MCF 10A (cell line): ENCODE results near the gene PCP2. TPM values are rescaled to one million over a fixed set of nuclear protein-coding genes. Genes with fewer than 3 reads are reported as not detected.
A peak's percentile ranks its signal among the peaks of the same experiment; 100 is the strongest.

Experiments used
- BruUV-seq: library from RNA; stranded (reverse); fragments of 400-500 nt; replicated peaks from 2 replicates; lab custom pipeline; 2021; lab: Mats Ljungman, UMichigan
- CTCF ChIA-PET: fragments of 300-600 bp; sonication (Branson Sonifier 250); formaldehyde crosslinking; extraction: SDS; loops from one replicate; lab custom pipeline; 2021; ENCODE audit warnings: antibody characterized with exemption, inconsistent platforms; lab: Yijun Ruan, JAX
- POLR2A ChIA-PET: fragments of 300-600, 350-650 bp; sonication (Branson Sonifier 250); formaldehyde crosslinking; extraction: SDS; loops from one replicate; lab custom pipeline; 2020; ENCODE audit warnings: antibody characterized with exemption, inconsistent platforms; lab: Yijun Ruan, JAX
- DNase-seq: peaks from one replicate; pipeline ENCODE4 v3.0.0-alpha.2; 2018; ENCODE audit not compliant: unreplicated experiment
- H3K27ac Mint-ChIP-seq: one replicate; pipeline ENCODE4 v1.8.0; 2022; ENCODE audit warnings: mild to moderate bottlenecking, low read depth, mixed read lengths; ENCODE audit not compliant: unreplicated experiment
- H3K27me3 Mint-ChIP-seq: one replicate; pipeline ENCODE4 v1.8.0; 2022; ENCODE audit warnings: mixed read lengths; ENCODE audit not compliant: insufficient read depth, unreplicated experiment
- H3K36me3 Mint-ChIP-seq: one replicate; pipeline ENCODE4 v1.8.0; 2022; ENCODE audit warnings: mild to moderate bottlenecking, moderate library complexity, mixed read lengths; ENCODE audit not compliant: insufficient read depth, unreplicated experiment
- H3K4me1 Mint-ChIP-seq: one replicate; pipeline ENCODE4 v1.8.0; 2022; ENCODE audit warnings: mixed read lengths; ENCODE audit not compliant: insufficient read depth, unreplicated experiment
- H3K4me3 Mint-ChIP-seq: one replicate; pipeline ENCODE4 v1.8.0; 2022; ENCODE audit warnings: mild to moderate bottlenecking, moderate library complexity, mixed read lengths; ENCODE audit not compliant: unreplicated experiment
- H3K9me3 Mint-ChIP-seq: one replicate; pipeline ENCODE4 v1.8.0; 2022; ENCODE audit warnings: mixed read lengths; ENCODE audit not compliant: unreplicated experiment
- CTCF ChIP-seq: fragments of 200-600 bp; IDR thresholded peaks from one replicate; pipeline ENCODE4 v1.8.0; 2022; ENCODE audit warnings: antibody characterized with exemption, mild to moderate bottlenecking; ENCODE audit not compliant: unreplicated experiment
- intact Hi-C: fragments of 100-400 bp; cut with micrococcal nuclease; formaldehyde crosslinking; loops from 2 replicates; pipeline ENCODE4 v1.14.1; 2022
- total RNA-seq: library from RNA; stranded (reverse); gene quantifications from 2 replicates; pipeline ENCODE4 v1.2.3, GENCODE V29; 2022

Gene PCP2
- total RNA-seq, 1 experiment from 2014 or later: not detected

GRCh38 chr19:7639863-7640348, 6.4 kb upstream of the PCP2 start:
- Mint-ChIP-seq H3K4me1 (peaks cover 5% of the 10 kb centered on the region), H3K27me3 (no peaks in the 10 kb centered on the region), H3K27ac (no peak overlapping the region), H3K9me3 (no peaks in the 10 kb centered on the region), H3K36me3 (peaks cover 12% of the 10 kb centered on the region), H3K4me3 (no peak overlapping the region)
- no TSS peak for BruUV-seq
- DNase-seq: no peak
- TF ChIP-seq CTCF: no peak
- ChIA-PET POLR2A (no interaction called here), CTCF (no interaction called here)
- intact Hi-C loops: no loop called here

- ChIA-PET CTCF (interaction anchor here (0.6 to 1.4 kb wide), 3 partner anchors 12 to 110 kb away, joined by 3 to 5 read pairs (median 4); partner anchors contain the start of gene TRAPPC5), POLR2A (interaction anchor here (1.7 to 2.3 kb wide), 3 partner anchors 9 to 71 kb away, joined by 6 to 9 read pairs (median 7); partner anchors contain the start of genes PET100 and XAB2)
- Mint-ChIP-seq H3K4me1 (peaks cover 5% of the 10 kb centered on the region), H3K9me3 (no peaks in the 10 kb centered on the region), H3K4me3 (peak overlapping the region; percentile 36), H3K27ac (no peak overlapping the region), H3K36me3 (peaks cover 12% of the 10 kb centered on the region), H3K27me3 (no peaks in the 10 kb centered on the region)
- no peak for DNase-seq
- no peak for TF ChIP-seq CTCF
- BruUV-seq: no TSS peak
- intact Hi-C loops: no loop called here
Observed at GRCh38 chr19:7638802-7639465, 5.4 kb upstream of the PCP2 start.

- Mint-ChIP-seq H3K4me1 (peaks cover 5% of the 10 kb centered on the region), H3K4me3 (peak overlapping the region; percentile 80), H3K27ac (peak overlapping the region; percentile 90), H3K36me3 (peaks cover 7% of the 10 kb centered on the region), H3K27me3 (no peaks in the 10 kb centered on the region), H3K9me3 (no peaks in the 10 kb centered on the region)
- CTCF ChIA-PET: interaction anchor here (0.6 to 1.6 kb wide), 6 partner anchors 13 to 281 kb away, joined by 3 to 10 read pairs (median 4); partner anchors contain the start of gene TRAPPC5
- POLR2A ChIA-PET: interaction anchor here (0.7 to 2.3 kb wide), 8 partner anchors 8 to 105 kb away, joined by 3 to 10 read pairs (median 5); partner anchors contain the start of genes PET100 and XAB2
- BruUV-seq: TSS peak; percentile 27
- no peak for TF ChIP-seq CTCF
- intact Hi-C loops: no loop called here
- peak; percentile 13 for DNase-seq
Observed at GRCh38 chr19:7637374-7638256, 4.1 kb upstream of the PCP2 start.
